ENCODE results near the gene MRPL44. TPM values are rescaled to one million over a fixed set of nuclear protein-coding genes. Genes with fewer than 3 reads are reported as not detected.

The MRPL44 gene
- total and polyA plus RNA-seq, 2 donors (not counting 1 experiment from before 2014, with no cell fraction given) = 8.9 to 26.7 TPM

GRCh38 chr2:223916181-223916920 lies 40.9 kb upstream of the MRPL44 start:
- H3K27ac Mint-ChIP-seq = no peak overlapping the region
- ChIA-PET POLR2A (no interaction called here), CTCF (interaction anchor here (0.6 kb wide), 1 partner anchor 486 kb away, joined by 3 read pairs; no protein-coding TSS in a partner anchor)
- Histone ChIP-seq H3K9ac (ENCODE audit: low read length) (no peak overlapping the region), H3K4me2 (replicated peaks; ENCODE audit: low read depth, low read length, poor library complexity, severe bottlenecking) (no peak overlapping the region), H3K4me3 (ENCODE audit: control extremely low read depth in 1 of 5, extremely low read depth in 1 of 5, insufficient read depth in 1 of 5, low read depth in 2 of 5, low read length in 4 of 5) (no peak overlapping the region), H2AFZ (ENCODE audit: insufficient read depth, low read depth, low read length, poor library complexity, severe bottlenecking) (no peak overlapping the region), H4K20me1 (ENCODE audit: control insufficient read depth, insufficient read depth, low read length, poor library complexity, severe bottlenecking) (peaks cover 16% of the 10 kb centered on the region), H3K9me3 (ENCODE audit: control extremely low read depth in 1 of 3, control insufficient read depth in 2 of 3, insufficient read depth in 1 of 3, low read length in 2 of 3) (no peaks in the 10 kb centered on the region), H3K36me3 (replicated peaks in 1 of 2; ENCODE audit: control extremely low read depth in 1 of 2, control insufficient read depth in 1 of 2, extremely low read depth in 1 of 2, insufficient read depth in 2 of 2, low read length in 1 of 2) (peaks cover 0 to 23% of the 10 kb centered on the region in 2 experiments), H3K27ac (ENCODE audit: low read length in 2 of 2) (no peak overlapping the region), H3K79me2 (ENCODE audit: control insufficient read depth, insufficient read depth, low read length) (peaks cover 24% of the 10 kb centered on the region), H3K27me3 (replicated peaks in 1 of 4; ENCODE audit: control extremely low read depth in 1 of 4, control insufficient read depth in 3 of 4, insufficient read depth in 4 of 4, low read length in 3 of 4) (no peaks in the 10 kb centered on the region), H3K4me1 (ENCODE audit: control insufficient read depth in 2 of 2, insufficient read depth in 2 of 2, low read length in 2 of 2) (peaks cover 0 to 4% of the 10 kb centered on the region in 2 donors)
- no peaks in the 10 kb centered on the region for H3K9me3 Mint-ChIP-seq (ENCODE audit: insufficient read depth)
- 100% methylated on average over 3 of the region's 8 CpGs for WGBS (ENCODE audit: insufficient coverage)
- DNase-seq = no peak
- H3K4me1 Mint-ChIP-seq = peaks cover 24% of the 10 kb centered on the region
- no peaks in the 10 kb centered on the region for H3K27me3 Mint-ChIP-seq
- intact Hi-C loops (cut with micrococcal nuclease) = no loop called here
- no peak for ATAC-seq (ENCODE audit: low read depth)
- no peak overlapping the region for H3K4me3 Mint-ChIP-seq
- TF ChIP-seq EZH2 (IDR thresholded peaks at IDR 0.05; ENCODE audit: borderline replicate concordance, insufficient read depth, low read depth, low read length, poor library complexity, severe bottlenecking) = no peak
- no peak for TF ChIP-seq CTCF (IDR thresholded peaks at IDR 0.05)

GRCh38 chr2:223918671-223919134 lies 38.6 kb upstream of the MRPL44 start:
- ATAC-seq (ENCODE audit: low read depth) = no peak
- Histone ChIP-seq H3K4me1 (ENCODE audit: control insufficient read depth in 2 of 2, insufficient read depth in 2 of 2, low read length in 2 of 2) (peaks cover 0 to 4% of the 10 kb centered on the region in 2 donors), H3K36me3 (replicated peaks in 1 of 2; ENCODE audit: control extremely low read depth in 1 of 2, control insufficient read depth in 1 of 2, extremely low read depth in 1 of 2, insufficient read depth in 2 of 2, low read length in 1 of 2) (peaks cover 0 to 17% of the 10 kb centered on the region in 2 experiments), H4K20me1 (ENCODE audit: control insufficient read depth, insufficient read depth, low read length, poor library complexity, severe bottlenecking) (peaks cover 23% of the 10 kb centered on the region), H3K4me3 (ENCODE audit: control extremely low read depth in 1 of 5, extremely low read depth in 1 of 5, insufficient read depth in 1 of 5, low read depth in 2 of 5, low read length in 4 of 5) (no peak overlapping the region), H3K9me3 (ENCODE audit: control extremely low read depth in 1 of 3, control insufficient read depth in 2 of 3, insufficient read depth in 1 of 3, low read length in 2 of 3) (no peaks in the 10 kb centered on the region), H3K4me2 (replicated peaks; ENCODE audit: low read depth, low read length, poor library complexity, severe bottlenecking) (no peak overlapping the region), H2AFZ (ENCODE audit: insufficient read depth, low read depth, low read length, poor library complexity, severe bottlenecking) (no peak overlapping the region), H3K27me3 (replicated peaks in 1 of 4; ENCODE audit: control extremely low read depth in 1 of 4, control insufficient read depth in 3 of 4, insufficient read depth in 4 of 4, low read length in 3 of 4) (no peaks in the 10 kb centered on the region), H3K9ac (ENCODE audit: low read length) (no peak overlapping the region), H3K79me2 (ENCODE audit: control insufficient read depth, insufficient read depth, low read length) (peaks cover 45% of the 10 kb centered on the region), H3K27ac (ENCODE audit: low read length in 2 of 2) (no peak overlapping the region)
- Mint-ChIP-seq H3K27ac (no peak overlapping the region), H3K4me3 (no peak overlapping the region), H3K27me3 (no peaks in the 10 kb centered on the region), H3K4me1 (peaks cover 32% of the 10 kb centered on the region), H3K9me3 (ENCODE audit: insufficient read depth) (no peaks in the 10 kb centered on the region)
- intact Hi-C loops (cut with micrococcal nuclease) = no loop called here
- TF ChIP-seq CTCF (IDR thresholded peaks at IDR 0.05) (no peak), EZH2 (IDR thresholded peaks at IDR 0.05; ENCODE audit: borderline replicate concordance, insufficient read depth, low read depth, low read length, poor library complexity, severe bottlenecking) (no peak)
- 34% methylated on average over 6 of the region's 11 CpGs for WGBS (ENCODE audit: insufficient coverage)
- POLR2A ChIA-PET = no interaction called here
- DNase-seq = no peak
- CTCF ChIA-PET = no interaction called here
